AG09319 (cell line): ENCODE results near the gene DMAP1.
A peak's percentile ranks its signal among the peaks of the same experiment; 100 is the strongest.

Source experiments
- DNase-seq: peaks from one replicate; pipeline ENCODE4 v3.0.0-alpha.2; 2010; ENCODE audit warnings: low read depth; ENCODE audit errors: extremely low read depth
- CTCF ChIP-seq: IDR thresholded peaks from 2 replicates; pipeline ENCODE4 v1.5.1; 2011; ENCODE audit warnings: low read depth, mild to moderate bottlenecking, inconsistent platforms, low read length, moderate library complexity

DMAP1 gene

GRCh38 chr1:44229435-44230167, 16.3 kb downstream of the DMAP1 start:
- TF ChIP-seq CTCF = no peak
- no peak for DNase-seq

- TF ChIP-seq CTCF = no peak
- no peak for DNase-seq
Observed at GRCh38 chr1:44230796-44231195, 17.5 kb downstream of the DMAP1 start.

- DNase-seq = no peak
- no peak for TF ChIP-seq CTCF
Observed at GRCh38 chr1:44233593-44233992, 20.3 kb downstream of the DMAP1 start.

GRCh38 chr1:44235808-44236207, 22.5 kb downstream of the DMAP1 start:
- no peak for TF ChIP-seq CTCF

GRCh38 chr1:44236490-44237272, 23.4 kb downstream of the DMAP1 start:
- no peak for DNase-seq
- TF ChIP-seq CTCF = no peak

More at GRCh38 chr1:44235808-44236207, 22.5 kb downstream of the DMAP1 start:
- DNase-seq = no peak

GRCh38 chr1:44237721-44238457, 24.6 kb downstream of the DMAP1 start:
- DNase-seq = no peak
- peak; percentile 24 for TF ChIP-seq CTCF
